HEK293 (cell line): ENCODE data around the gene ITPA.
A peak's percentile ranks its signal among the peaks of the same experiment; 100 is the strongest.

Experiments
- GLIS1 ChIP-seq: fragments of 450-650 bp; formaldehyde crosslinking; IDR thresholded peaks from 2 replicates; pipeline ENCODE4 v1.5.1; 2016; ENCODE audit warnings: missing biosample characterization, missing genetic modification characterization
- HOXA7 ChIP-seq: sonication (generic); formaldehyde crosslinking; IDR thresholded peaks from 2 replicates; pipeline ENCODE4 v1.8.1; 2022; ENCODE audit warnings: missing genetic modification reagents, borderline replicate concordance
- REPIN1 ChIP-seq: fragments of 450-650 bp; formaldehyde crosslinking; IDR thresholded peaks from 2 replicates; pipeline ENCODE4 v1.5.1; 2017; ENCODE audit warnings: missing biosample characterization, missing genetic modification characterization, low read depth
- REST ChIP-seq: fragments of 450-650 bp; formaldehyde crosslinking; IDR thresholded peaks from 2 replicates; pipeline ENCODE4 v1.5.1; 2016; ENCODE audit warnings: missing biosample characterization, missing genetic modification characterization
- SCRT2 ChIP-seq: fragments of 450-650 bp; formaldehyde crosslinking; IDR thresholded peaks from 2 replicates; pipeline ENCODE4 v1.5.1; 2016; ENCODE audit warnings: missing biosample characterization, missing genetic modification characterization
- SP2 ChIP-seq: fragments of 450-650 bp; formaldehyde crosslinking; IDR thresholded peaks from 2 replicates; pipeline ENCODE4 v1.5.1; 2016; ENCODE audit warnings: missing biosample characterization, missing genetic modification characterization
- ZBTB6 ChIP-seq: fragments of 450-650 bp; formaldehyde crosslinking; IDR thresholded peaks from 2 replicates; pipeline ENCODE4 v1.5.1; 2017; ENCODE audit warnings: missing biosample characterization, missing genetic modification characterization
- ZFHX2 ChIP-seq: fragments of 450-650 bp; formaldehyde crosslinking; conservative IDR thresholded peaks from 2 replicates; pipeline ENCODE4 v1.5.1; 2016; ENCODE audit warnings: missing biosample characterization, missing genetic modification characterization
- ZFP69B ChIP-seq: fragments of 450-650 bp; formaldehyde crosslinking; IDR thresholded peaks from 2 replicates; pipeline ENCODE4 v1.5.1; 2016; ENCODE audit warnings: missing biosample characterization, missing genetic modification characterization
- ZNF311 ChIP-seq: fragments of 450-650 bp; formaldehyde crosslinking; IDR thresholded peaks from 2 replicates; pipeline ENCODE4 v1.5.1; 2017; ENCODE audit warnings: missing biosample characterization, missing genetic modification characterization, borderline replicate concordance
- ZNF350 ChIP-seq: fragments of 450-650 bp; formaldehyde crosslinking; IDR thresholded peaks from 2 replicates; pipeline ENCODE4 v1.5.0; 2017; ENCODE audit warnings: missing biosample characterization, mild to moderate bottlenecking, missing genetic modification characterization
- ZNF366 ChIP-seq: fragments of 450-650 bp; formaldehyde crosslinking; conservative IDR thresholded peaks from 2 replicates; pipeline ENCODE4 v1.5.1; 2016; ENCODE audit warnings: missing biosample characterization, missing genetic modification characterization
- ZNF398 ChIP-seq: fragments of 450-650 bp; formaldehyde crosslinking; IDR thresholded peaks from 2 replicates; pipeline ENCODE4 v1.5.1; 2017; ENCODE audit warnings: missing biosample characterization, missing genetic modification characterization
- ZNF555 ChIP-seq: fragments of 450-650 bp; formaldehyde crosslinking; conservative IDR thresholded peaks from 2 replicates; pipeline ENCODE4 v1.5.1; 2017; ENCODE audit warnings: missing biosample characterization, mild to moderate bottlenecking, missing genetic modification characterization, inconsistent platforms
- ZNF629 ChIP-seq: fragments of 450-650 bp; formaldehyde crosslinking; IDR thresholded peaks from 2 replicates; pipeline ENCODE4 v1.5.1; 2017; ENCODE audit warnings: missing biosample characterization, missing genetic modification characterization
- ZNF677 ChIP-seq: fragments of 450-650 bp; IDR thresholded peaks from 2 replicates; pipeline ENCODE4 v1.5.0; 2018; ENCODE audit warnings: missing biosample characterization, mild to moderate bottlenecking, missing genetic modification characterization, moderate library complexity
- ZSCAN30 ChIP-seq: fragments of 450-650 bp; IDR thresholded peaks from 2 replicates; pipeline ENCODE4 v1.5.1; 2018; ENCODE audit warnings: missing biosample characterization, mild to moderate bottlenecking, missing genetic modification characterization, moderate library complexity
- ZXDB ChIP-seq: fragments of 450-650 bp; formaldehyde crosslinking; IDR thresholded peaks from 2 replicates; pipeline ENCODE4 v1.5.1; 2016; ENCODE audit warnings: missing biosample characterization, missing genetic modification characterization
- TF ChIP-seq, protein P1 (sequence below): fragments of 450-650 bp; formaldehyde crosslinking; optimal IDR thresholded peaks from 2 replicates; pipeline ENCODE3; 2016; ENCODE audit warnings: missing biosample characterization, mild to moderate bottlenecking, missing genetic modification characterization
- TF ChIP-seq, protein P2 (sequence below): fragments of 450-650 bp; formaldehyde crosslinking; IDR thresholded peaks from 2 replicates; pipeline ENCODE4 v1.5.1; 2016; ENCODE audit warnings: missing biosample characterization, missing genetic modification characterization
- TF ChIP-seq, protein P3 (sequence below): fragments of 450-650 bp; formaldehyde crosslinking; IDR thresholded peaks from 2 replicates; pipeline ENCODE4 v1.5.1; 2016; ENCODE audit warnings: missing biosample characterization, missing genetic modification characterization
- TF ChIP-seq, protein P4 (sequence below): fragments of 450-650 bp; formaldehyde crosslinking; IDR thresholded peaks from 2 replicates; pipeline ENCODE4 v1.5.1; 2016; ENCODE audit warnings: missing biosample characterization, missing genetic modification characterization, borderline replicate concordance

Gene ITPA

DNA sequence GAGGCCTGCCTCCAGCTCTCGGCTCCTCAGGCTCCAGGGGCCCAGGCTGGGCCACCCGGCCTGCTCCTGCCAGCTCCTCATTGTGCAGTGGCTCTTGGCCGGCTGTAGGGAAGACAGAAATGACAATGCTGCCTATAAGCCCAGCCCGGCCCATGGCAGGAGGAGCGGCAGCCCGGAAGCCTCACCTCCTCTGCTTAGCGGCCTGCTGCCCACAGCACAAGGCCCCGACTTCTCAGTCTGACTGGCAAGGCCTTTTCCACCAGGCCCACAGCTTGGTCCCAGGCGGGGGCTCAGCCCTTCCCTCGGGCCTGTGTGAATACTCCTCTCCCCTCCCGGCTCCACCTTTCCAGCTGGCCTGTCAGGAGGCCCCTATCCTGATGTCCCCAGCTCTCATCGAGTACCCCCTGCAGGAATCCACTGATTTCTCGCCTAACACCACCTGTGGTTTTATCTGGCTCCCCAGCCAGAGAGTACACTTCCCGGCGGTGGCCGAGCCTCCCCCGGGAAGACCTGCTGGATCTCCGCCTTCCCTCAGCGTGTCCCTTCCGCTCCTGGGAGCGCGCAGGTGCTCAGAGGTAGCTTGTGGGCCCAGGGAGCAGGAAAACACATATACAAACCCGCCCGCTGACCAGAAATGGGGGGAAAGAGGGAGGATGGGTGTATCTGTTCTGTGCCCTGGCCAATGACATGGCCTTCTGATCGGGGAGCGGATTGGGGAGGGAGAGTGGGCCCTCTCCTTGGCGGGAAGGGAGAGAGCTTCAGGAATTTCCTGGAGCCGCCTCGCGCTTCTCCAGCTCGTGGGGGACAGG is 5.8 kb upstream of the ITPA start (continued):
- peak; percentile 55; the same call in 1 of the 2 replicates for TF ChIP-seq SCRT2 (tag by site-specific recombination)
- TF ChIP-seq ZNF311 = no peak
- TF ChIP-seq, protein P1, sequence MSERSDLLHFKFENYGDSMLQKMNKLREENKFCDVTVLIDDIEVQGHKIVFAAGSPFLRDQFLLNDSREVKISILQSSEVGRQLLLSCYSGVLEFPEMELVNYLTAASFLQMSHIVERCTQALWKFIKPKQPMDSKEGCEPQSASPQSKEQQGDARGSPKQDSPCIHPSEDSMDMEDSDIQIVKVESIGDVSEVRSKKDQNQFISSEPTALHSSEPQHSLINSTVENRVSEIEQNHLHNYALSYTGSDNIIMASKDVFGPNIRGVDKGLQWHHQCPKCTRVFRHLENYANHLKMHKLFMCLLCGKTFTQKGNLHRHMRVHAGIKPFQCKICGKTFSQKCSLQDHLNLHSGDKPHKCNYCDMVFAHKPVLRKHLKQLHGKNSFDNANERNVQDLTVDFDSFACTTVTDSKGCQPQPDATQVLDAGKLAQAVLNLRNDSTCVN (tag by site-specific recombination) = no peak
- TF ChIP-seq HOXA7 (CRISPR knock-in tag) = no peak
- TF ChIP-seq ZNF366 (tag by site-specific recombination) = peak; percentile 43; the same call in 1 of the 2 replicates
- peak; percentile 90 for TF ChIP-seq ZNF398
- TF ChIP-seq ZFHX2 (tag by site-specific recombination) = peak; percentile 46
- no peak for TF ChIP-seq ZBTB6
- no peak for TF ChIP-seq ZNF555 (tag by site-specific recombination)
- no peak for TF ChIP-seq ZNF629 (tag by site-specific recombination)
- TF ChIP-seq, protein P2, sequence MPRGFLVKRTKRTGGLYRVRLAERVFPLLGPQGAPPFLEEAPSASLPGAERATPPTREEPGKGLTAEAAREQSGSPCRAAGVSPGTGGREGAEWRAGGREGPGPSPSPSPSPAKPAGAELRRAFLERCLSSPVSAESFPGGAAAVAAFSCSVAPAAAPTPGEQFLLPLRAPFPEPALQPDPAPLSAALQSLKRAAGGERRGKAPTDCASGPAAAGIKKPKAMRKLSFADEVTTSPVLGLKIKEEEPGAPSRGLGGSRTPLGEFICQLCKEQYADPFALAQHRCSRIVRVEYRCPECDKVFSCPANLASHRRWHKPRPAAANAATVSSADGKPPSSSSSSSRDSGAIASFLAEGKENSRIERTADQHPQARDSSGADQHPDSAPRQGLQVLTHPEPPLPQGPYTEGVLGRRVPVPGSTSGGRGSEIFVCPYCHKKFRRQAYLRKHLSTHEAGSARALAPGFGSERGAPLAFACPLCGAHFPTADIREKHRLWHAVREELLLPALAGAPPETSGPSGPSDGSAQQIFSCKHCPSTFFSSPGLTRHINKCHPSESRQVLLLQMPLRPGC (tag by site-specific recombination) = no peak
- TF ChIP-seq, protein P3, sequence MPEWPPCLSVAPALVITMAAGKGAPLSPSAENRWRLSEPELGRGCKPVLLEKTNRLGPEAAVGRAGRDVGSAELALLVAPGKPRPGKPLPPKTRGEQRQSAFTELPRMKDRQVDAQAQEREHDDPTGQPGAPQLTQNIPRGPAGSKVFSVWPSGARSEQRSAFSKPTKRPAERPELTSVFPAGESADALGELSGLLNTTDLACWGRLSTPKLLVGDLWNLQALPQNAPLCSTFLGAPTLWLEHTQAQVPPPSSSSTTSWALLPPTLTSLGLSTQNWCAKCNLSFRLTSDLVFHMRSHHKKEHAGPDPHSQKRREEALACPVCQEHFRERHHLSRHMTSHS (tag by site-specific recombination) = no peak
- TF ChIP-seq ZXDB (tag by site-specific recombination) = no peak; the same call in 1 of the 2 replicates
- TF ChIP-seq GLIS1 (tag by site-specific recombination) = peak; percentile 90
- TF ChIP-seq SP2 (tag by site-specific recombination) = peak; percentile 55
- TF ChIP-seq, protein P4, sequence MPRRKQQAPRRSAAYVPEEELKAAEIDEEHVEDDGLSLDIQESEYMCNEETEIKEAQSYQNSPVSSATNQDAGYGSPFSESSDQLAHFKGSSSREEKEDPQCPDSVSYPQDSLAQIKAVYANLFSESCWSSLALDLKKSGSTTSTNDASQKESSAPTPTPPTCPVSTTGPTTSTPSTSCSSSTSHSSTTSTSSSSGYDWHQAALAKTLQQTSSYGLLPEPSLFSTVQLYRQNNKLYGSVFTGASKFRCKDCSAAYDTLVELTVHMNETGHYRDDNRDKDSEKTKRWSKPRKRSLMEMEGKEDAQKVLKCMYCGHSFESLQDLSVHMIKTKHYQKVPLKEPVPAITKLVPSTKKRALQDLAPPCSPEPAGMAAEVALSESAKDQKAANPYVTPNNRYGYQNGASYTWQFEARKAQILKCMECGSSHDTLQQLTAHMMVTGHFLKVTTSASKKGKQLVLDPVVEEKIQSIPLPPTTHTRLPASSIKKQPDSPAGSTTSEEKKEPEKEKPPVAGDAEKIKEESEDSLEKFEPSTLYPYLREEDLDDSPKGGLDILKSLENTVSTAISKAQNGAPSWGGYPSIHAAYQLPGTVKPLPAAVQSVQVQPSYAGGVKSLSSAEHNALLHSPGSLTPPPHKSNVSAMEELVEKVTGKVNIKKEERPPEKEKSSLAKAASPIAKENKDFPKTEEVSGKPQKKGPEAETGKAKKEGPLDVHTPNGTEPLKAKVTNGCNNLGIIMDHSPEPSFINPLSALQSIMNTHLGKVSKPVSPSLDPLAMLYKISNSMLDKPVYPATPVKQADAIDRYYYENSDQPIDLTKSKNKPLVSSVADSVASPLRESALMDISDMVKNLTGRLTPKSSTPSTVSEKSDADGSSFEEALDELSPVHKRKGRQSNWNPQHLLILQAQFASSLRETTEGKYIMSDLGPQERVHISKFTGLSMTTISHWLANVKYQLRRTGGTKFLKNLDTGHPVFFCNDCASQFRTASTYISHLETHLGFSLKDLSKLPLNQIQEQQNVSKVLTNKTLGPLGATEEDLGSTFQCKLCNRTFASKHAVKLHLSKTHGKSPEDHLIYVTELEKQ = no peak
- TF ChIP-seq ZNF677 = no peak
- peak; percentile 30; the same call in 1 of the 2 replicates for TF ChIP-seq ZSCAN30
- TF ChIP-seq ZFP69B = peak; percentile 85
- TF ChIP-seq REPIN1 = no peak; the same call in 1 of the 2 replicates
- TF ChIP-seq ZNF350 = no peak
- 0 out of 2 replicates have a peak, but pooled peaks have one; percentile 3 for TF ChIP-seq REST (tag by site-specific recombination)
